NCI-H526 treated with DMSO at 0.1 percent for 48 hours (cell line): ENCODE measurements around the gene DVL2.
"Not testable (repeated sequence)": the region's sequence is repeated elsewhere in the genome, so short reads cannot be mapped to it uniquely, and the experiment has no call there.

Experiments
- DNase-seq: peaks from one replicate; lab custom pipeline; 2025; lab: John Stamatoyannopoulos, UW

Gene DVL2

DNA sequence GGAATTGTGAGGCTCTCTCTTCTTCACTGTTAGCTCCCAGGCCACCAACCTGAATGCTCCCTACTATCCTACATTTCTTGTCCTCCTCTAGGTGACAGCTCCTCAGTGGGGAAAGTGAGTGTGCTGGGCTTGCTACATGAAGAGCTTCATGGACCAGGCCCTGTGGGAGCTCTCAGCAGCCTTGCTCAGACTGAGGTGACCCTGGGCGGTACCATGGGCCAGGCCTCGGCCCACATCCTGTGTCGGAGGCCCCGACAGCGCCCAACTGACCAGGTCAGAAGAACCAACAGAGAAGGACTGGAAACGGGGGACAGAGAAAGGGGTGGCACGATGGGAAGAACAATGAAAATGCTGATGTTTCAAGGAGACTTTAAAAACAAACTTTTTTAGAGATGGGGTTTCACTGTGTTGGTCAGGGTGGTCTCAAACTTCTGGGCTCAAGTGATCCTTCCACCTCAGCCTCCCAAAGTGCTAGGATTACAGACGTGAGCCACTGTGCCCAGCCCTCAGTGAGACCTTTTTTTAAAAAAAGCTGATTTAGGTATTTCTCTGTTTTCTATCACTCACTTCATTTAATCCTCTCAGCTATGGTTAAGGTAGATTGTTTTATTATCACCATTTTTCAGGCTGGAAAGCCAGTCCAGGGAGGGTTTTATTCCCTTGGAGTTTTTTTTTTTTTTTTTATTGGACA lies 22.6 kb upstream of the DVL2 start:
- no peak for DNase-seq

DNA sequence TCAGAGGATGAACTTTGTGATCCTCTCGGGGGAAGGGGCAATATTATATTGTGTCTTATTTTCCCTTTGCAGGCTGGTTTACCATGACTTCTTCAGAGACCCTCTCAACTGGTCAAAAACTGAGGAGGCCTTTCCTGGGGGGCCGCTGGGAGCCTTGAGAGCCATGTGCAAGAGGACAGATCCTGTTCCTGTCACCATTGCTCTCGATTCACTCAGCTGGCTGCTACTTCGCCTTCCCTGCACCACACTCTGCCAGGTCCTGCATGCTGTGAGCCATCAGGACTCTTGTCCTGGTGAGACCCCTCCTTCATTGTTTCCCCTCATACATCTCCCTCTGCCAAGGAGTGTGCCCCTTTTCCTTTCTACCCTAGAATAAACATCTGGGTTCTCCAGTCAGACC lies 20.2 kb upstream of the DVL2 start:
- DNase-seq, result no peak

DNA sequence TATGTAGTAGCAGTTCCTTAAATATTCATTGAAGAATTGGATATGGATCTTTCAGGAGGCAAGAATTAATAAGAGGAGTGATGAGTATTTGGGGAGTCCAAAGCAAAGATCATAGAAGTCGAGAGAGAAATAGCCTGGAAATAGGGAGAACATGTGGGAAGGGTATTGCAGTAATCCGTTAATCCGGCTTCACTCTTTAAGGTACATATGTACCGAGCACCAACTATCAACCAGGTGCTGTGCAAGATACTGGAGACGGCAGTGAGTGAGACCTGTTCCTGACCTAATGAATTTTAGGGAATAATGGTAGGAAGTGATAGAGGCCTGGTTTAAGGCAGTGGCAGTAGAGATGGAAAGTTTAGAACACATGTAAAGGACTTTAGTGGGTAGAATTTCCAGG lies 18.8 kb upstream of the DVL2 start:
- DNase-seq, result no peak

DNA sequence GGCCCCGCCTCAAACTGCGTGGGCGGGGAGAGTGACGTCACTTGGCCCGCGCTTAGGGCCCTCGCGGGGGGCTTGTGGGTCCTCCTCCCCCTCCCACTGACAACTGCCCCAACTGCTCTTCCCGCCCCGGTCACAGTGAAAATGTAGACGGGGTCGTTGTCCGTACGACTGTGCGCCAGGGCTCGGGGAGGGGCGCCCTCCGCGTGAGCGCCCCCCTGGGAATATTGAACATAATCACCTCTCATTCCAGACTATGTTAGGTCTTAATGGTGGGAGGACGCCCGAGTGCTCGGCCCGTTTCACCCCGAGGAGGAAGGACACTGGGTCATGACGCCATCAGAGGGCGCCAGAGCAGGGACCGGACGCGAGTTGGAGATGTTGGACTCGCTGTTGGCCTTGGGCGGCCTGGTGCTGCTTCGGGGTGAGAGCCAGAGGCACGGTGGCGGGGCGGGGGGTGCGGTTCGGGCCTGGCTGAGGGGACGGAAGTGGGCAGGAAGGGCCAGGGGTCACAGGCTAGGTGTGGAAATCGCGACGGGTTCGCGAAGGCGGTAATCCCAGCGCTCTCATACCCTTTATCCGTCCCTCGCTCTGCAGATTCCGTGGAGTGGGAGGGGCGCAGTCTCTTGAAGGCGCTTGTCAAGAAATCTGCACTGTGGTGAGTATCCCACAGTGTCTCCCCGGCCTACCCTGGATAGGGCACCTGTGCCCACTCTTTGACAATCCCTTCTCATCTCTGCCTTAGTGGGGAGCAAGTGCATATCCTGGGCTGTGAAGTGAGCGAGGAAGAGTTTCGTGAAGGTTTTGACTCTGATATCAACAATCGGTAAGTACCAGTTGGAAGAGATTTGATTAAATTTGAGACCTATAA lies 18.1 kb upstream of the DVL2 start, which contains the start of gene ELP5:
TSS of gene ELP5 (plus strand) at position 40 of the 868 bp plus-strand sequence. CDS start at position 376, 336 bp downstream.
- peak; percentile 72 for DNase-seq

DNA sequence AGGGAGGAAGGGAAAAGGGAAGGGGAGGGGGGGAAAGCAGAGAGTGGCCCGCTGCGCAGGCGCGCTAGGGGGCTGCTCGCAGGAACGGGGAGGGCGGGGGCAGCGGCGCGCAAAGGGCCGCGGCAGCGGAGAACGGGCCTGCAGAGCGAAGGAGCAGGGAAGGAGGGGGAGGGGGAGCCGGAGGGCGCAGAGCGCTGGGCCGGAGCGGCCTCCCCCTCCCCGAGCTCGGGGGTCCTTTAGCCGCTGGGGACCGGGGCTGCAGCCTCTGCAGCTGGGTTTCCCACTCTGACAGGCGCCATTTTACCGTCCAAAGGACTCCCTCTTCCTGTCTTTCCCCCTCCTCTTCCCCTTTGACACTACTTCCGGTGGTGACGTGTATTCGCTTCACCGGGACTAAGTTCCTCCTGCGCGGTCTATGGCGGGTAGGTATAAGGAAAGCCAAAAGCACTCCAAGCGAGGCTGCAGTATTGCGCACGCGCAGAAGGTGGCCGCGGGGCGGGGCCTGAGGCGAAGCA lies 17.4 kb upstream of the DVL2 start, which contains the start of gene CTDNEP1:
TSS of gene CTDNEP1 (minus strand) at position 74 of the 515 bp plus-strand sequence. CDS start 438 bp downstream, outside the sequence.
- peak; percentile 94 for DNase-seq

DNA sequence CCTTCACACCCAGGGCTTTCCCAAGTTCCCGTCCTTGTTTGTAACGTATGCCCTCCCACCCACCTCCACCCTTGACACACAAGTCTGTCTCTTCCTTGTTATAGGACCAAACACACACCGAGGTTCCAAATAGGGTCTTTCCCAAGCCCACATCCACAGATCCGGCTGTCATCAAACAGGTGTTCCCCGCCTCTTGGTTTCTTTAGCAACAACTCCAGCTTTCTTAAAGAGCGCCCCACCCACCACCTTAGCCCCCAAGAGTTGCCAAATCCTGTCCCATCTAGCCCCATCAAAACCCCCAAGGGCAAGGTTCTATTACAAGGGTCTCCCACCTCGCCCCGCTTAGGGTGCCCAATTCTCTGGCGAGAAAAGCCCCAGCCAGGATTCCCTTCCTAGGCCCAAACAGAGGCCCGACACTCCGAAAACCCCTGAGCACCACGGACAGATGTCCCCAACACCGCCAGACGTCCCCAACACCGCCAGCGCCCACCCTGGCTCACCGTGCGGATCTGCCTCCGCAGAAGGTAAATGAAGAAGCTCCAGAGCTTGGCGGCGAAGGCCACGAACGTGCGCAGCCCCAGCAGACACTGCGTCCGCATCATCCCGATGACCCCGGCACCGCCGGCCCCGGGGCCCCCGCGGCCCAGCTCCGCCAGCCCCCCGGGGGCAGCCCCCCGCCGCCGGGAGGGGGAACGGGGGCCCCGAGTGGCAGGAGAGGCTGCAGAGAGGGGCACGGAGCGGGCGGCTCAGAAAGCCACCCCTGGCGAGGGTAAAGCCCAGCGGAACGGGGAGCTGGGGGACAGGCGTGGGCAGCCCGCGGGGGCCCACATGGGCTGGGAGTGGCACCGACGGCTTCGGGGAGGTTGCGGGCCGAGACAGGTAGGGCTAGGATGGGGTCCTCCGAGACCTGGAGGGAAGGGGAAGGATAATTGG lies 16.6 kb upstream of the DVL2 start:
- DNase-seq, result no peak

DNA sequence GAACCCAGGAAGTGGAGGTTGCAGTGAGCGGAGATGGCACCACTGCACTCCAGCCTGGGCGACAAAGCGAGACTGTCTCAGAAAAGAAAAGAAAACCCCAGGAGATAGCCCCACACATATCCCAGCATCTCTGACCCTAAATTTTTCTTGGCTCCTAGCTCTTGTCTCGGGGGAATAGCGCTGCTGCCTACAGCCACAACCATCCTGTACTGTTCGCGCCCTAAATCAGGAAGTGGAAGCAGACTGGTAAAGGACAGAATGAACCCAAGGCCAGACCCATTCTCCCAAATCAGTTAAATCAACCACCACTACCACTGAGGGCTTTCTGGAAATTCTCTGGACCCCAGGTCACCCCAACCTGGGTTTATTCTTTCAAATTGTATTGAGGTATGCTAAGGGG lies 15.5 kb upstream of the DVL2 start:
- no peak for DNase-seq

DNA sequence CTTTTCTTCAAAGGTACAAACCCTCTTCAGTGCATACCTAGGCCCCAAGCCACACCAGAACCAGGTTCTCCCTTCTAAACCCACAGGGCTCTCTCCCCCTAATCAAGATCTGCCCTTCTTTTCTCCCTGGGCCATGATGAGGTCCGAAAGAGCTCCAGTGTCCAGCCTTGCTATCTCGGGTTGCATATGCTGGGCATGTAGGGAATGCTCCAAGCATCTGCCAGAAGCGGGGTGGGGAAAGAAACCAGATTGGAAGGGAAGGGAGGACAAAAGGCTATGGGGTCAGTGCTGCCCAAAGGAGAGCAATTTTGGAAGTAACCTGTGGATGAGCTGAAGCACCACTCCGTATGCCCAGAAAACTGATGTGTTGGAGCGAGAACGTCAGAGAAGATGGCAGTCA lies 14.9 kb upstream of the DVL2 start:
- no peak for DNase-seq

DNA sequence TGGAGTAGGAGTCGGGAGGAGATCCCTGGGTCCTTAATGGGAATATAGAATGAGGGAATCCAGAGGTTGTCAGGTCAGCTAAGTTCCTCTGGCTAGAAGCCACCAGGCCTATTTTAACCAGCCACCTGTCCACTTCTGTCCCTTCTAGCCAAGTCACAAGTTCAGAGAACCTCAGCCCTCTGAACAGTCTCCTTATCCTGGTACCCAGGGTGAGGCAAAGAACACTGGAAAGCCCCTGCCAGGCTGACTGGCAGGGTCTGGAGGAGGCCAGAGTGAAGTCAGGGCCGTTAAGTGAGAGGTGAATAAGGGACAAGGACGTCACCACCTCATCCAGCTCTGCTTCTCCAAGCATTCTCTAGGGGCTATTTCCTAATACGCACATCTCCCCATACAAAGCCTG lies 14.5 kb upstream of the DVL2 start:
- DNase-seq, result no peak

DNA sequence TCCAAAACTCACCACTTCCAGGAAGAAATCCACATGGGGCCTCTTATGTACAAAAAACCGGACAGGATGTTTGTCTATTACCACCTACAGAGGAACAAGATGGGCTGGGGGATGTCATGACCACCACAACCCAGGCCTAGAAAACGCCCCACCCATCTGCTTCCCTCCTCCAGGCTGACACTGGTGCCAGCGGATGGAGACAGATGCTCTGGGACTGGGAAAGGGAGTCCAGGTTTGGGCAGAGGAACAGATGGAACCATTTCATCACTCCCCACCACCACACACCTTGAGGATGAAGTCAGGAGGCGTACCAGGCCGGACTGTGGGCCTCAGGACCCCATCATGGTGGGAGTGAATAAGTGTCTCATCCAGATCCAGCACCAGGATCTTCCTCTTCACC lies 12.5 kb upstream of the DVL2 start:
- no peak for DNase-seq

DNA sequence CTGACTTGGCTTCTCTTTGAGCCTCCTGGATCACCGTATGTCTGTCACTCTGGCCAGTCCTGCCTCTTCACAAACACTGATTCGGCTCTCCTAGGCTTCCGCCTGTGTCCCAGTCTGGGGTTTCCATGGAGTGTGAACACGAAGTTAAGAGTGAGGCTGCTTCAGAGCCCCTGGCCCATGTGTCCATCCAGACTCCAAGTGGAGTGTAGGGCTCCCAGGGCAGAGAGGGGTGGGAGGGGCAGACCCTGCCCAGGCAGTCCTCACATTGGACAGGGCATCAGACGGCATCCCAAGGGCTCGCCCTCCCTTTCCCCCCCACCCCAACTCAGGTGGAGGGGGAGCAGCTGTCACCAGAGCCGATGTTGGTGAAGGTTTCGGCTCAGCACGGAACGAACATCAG lies 9.5 kb upstream of the DVL2 start:
- DNase-seq, result not testable (repeated sequence)

DNA sequence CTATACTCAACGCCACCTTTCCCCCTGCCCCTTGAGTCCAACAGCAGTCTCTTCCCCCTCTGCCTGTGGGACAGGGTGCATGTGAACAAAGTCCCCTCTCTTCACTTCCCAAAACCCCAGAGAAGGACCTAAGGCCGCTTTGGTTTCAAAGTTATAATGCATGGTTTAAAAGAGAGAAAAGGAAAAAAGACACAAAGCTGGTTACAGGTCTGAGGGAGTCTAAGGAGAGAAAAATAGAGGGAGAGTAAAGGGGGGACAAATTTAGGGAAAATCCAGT lies 9.1 kb upstream of the DVL2 start:
- DNase-seq, result no peak

DNA sequence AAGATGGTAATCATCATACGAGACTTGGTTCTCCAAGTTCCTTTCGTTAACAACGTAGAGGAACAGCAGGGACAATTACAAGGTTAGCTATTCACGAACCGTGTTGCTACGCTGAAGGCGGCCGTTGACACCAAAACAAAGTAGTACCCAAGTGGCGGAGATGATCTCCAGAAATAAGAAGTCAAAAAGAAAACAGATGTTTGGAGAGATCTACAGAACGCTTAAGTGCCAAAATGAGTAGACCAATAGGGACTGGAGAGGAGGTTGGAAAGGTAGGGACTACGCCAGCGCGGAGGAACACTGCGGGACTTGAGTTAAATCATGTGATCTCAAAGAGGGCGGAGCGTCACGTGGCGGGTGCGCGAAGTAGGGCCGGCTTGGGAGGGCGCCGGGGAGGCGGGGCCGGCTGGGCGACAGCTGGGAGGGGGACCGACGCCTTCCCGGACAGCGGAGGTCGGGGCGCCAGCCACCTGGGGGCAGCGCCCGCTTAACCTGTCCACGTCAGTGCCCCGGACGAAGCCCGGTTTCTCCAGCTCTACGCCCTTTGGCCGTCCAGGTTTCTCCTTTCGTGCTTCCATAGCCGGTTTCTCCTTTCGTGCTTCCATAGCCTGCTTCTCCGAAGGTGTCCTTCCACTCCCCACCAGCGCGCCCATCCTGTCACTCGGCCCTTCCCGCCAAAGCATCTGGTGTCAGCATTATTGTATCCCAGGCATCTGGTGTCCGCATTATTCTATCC lies 8.6 kb upstream of the DVL2 start:
- peak; percentile 72 for DNase-seq

DNA sequence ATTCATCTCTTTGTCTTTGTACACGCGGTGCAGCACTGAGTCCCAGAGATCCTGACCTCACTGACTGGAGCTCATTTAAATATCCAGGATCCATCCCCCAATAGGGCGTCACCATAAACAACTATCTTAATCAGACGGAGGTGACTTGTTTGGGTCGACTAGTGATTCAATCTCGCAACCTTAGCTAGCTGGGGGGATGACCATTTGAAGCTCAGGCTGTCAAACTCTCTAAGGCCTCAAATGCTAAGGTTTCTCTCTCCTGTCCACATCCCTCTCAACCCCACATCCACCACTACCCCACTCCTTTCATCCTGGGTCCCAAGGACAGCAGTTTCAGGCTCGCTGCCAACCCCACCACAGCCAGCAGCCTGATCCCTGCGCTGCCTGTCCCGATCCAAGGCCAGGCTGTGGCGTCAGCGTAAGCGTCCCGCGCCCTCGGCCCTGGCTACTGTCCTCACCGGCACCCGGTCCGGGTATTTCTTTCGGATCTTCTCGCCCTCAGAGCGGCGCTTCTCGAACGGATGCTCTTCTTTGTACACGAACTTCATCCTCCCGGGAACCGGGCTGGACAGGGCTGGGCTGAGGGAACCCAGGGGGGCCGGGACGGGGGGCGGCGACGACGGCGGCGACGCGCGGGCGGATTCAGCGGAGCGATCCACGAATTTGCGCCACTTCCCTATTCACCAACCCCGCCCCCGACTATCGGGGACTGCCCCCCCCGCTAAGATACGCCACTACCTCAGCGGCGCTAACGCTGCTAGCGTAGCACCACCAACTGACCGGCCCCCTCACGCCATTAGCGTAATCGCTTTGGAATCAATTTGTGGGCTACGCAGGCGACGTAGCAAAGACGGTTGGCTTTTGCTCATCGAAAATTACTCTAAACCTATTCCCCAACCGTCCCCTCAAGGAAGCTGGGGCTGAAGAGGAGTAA lies 7.7 kb upstream of the DVL2 start, which contains the start of gene GABARAP:
TSS of gene GABARAP (minus strand) at position 667 of the 934 bp plus-strand sequence. CDS start at position 548, 119 bp downstream.
- peak; percentile 48 for DNase-seq

DNA sequence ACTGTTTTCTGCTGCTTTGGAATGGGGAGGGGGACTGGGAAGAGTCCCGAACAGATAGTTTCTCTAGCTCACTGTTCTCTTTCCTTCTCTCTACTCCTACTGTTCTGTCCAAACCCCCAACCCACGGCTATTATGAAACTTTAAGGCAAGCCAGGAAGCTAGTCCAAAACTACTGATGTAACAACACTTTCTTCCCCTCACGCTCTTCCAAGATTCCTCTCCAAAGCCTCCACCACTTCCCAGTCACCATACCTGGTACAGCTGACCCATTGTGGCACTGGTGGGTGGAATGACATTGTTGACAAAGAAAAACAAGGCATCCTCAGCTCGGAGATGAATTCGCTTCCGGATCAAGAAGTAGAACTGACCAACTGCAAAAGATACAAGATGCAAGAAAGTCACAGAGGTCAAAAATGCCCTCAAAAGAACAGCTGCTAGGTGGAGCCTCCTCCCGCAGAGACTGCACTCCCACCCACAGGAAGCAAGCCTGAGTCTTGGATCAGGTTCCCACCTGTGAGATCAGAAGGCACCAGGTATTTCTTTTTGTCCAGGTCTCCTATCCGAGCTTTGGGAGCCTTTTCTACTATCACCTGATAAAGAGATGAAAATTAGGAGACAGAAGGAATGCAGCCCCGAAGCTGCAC lies 6.9 kb upstream of the DVL2 start:
- DNase-seq, result no peak

DNA sequence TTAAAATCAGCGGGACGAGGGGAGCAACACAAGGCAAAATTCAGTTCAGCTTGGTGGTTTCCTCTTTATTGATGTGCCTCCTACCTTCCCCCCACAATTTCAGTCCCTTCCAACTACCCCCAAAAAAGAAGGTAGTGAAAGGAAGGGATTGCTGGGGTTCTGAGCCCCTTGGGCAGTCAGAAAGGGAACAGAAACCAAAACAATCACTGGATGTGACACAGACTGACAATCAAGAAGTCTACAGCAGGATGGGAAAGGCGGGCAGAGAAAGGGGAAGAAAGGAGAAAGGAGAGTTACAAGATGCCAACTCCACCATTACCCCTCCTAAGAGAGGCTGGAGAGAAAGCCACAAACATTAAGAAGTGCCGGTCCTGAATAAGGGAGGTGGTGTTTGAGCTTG lies 6.1 kb upstream of the DVL2 start:
- DNase-seq, result no peak

DNA sequence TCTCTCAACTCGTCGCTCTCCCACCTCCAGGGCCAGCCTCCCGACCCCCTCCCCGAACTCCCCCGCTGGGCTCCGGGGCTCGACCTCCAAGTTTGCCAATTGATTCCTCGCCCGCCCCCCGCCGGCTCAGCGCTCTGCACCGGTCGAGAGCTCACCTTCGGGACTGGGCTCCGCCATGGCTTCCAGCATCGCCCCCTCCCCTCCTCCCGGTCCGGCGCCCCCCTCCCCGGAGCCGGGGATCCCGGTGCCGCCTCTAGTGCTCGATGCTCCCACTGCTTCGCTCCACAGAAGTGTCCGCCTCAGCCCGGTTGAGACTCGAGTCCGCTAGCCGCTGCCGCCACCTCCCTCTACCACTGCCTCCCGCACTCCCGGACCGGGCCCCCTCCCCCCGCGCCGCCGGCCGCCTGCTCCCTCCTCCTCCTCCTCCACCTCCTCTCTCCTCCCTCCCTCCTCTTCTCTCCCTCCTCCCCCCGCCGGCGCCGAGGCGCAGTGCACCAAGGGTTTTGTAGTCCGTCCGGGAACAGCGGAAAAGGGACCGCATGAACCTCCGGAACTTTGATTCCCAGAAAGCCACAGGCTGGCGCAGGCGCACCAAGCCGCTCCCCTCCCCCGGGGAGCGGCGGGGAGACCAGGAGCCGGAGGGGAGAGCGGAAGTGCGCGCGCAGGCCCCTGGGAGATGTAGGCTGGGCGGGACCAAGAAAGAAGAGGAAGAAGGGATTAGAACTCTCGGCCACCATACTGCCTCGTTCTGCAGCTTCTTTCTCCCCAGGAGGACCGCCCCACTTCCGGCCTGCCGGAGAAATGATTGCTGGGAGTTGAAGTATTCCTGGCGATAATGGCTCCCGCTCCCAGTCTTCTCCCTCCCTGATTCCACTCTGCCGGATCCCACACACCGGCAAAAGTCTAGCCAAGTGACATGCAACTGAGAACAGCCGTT lies 5.0 kb upstream of the DVL2 start, which contains the start of gene PHF23:
TSS of gene PHF23 (minus strand) at position 367 of the 937 bp plus-strand sequence. CDS start at position 189, 178 bp downstream.
- peak; percentile 94 for DNase-seq

DNA sequence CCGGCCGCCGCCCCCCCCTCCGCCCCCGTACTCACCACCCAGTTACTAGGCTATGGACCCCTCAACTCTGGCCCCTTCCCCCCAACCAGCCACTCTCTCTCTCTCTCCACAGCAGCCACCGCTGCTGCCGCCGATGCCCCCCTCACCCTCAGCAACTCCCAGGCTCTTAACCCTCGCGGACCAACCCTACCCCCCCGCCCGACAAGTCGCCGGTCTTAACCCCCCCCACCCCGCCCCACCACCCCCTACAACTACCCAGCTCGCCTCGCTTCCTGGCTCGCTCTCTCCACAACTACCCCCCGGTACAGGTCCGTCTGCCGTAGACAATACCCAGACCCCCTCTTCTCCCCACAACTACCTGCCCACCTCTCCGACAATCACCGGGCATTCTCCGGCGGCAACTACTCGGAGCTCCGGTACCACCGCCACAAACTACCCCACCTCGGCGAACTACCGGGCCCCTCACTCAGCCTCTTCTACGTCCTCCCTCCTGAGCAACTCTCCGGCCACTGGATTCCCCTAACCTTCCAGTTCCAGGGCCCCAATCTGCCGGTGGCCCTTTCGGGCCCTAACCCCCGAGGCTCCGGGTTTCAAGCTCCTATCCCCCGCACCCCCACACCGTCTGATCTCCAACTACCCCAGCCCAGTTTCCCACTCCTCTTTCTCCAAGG lies 4.2 kb upstream of the DVL2 start:
- no peak for DNase-seq
